ENCODE measurements around the gene SEPHS1.

Gene SEPHS1

DNA sequence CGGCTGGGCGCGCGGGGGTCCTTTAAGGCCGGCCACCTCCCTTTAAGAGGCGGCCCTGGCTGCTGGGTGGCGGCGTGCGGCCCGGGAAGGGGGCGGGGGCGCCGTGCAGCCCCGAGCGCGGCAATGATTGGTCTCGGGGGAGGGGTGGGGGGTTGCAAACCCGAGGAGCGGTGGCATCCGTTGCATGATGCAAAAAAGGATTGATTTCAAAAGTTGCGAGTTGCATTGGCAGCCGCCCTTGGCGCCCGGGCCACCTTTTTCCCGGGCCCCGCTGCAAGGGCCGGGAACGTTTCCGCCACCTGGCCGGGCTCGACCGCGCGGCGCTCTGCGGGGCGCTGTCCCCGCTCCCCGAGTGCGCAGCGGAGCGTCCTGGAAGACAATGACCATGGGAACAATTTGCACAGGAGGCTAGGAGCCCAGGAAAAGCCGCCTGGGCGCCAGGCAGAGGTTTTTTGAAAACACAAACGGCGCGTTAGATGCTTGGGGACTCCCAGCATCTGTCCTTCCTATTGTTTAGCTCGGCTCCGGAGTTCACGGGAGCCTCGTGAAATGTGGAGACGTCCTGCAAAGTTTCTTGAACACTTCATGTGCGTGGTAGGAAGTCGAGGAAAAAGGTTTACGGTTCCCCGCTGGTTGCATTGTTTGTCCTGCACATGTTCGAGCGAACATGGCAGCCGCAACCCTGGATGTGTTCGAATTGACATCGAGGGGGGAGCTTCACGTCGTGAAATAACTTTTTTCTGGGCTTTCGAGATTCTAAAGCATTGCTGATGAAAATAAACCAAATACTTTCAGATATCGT, at the start of gene SEPHS1:
Gene SEPHS1, minus strand, starts transcription at position 78 of the 802 bp plus-strand sequence. CDS start 3,343 bp downstream, outside the sequence.
- Histone ChIP-seq H3K9ac (ENCODE audit: low read length in 5 of 5) (peak within 1 kb of the TSS; percentile 63 to 87 (median 85)), H3K36me3 (ENCODE audit: control insufficient read depth in 5 of 5, insufficient read depth in 5 of 5, low read length in 5 of 5) (peaks cover 0 to 5% (median 0%) of the 10 kb centered on the region in 5 donors), H3K27ac (ENCODE audit: low read depth, low read length) (peak within 1 kb of the TSS; percentile 87), H3K27me3 (ENCODE audit: control insufficient read depth in 5 of 5, insufficient read depth in 4 of 5, low read length in 5 of 5) (peaks cover 7 to 24% (median 19%) of the 10 kb centered on the region in 5 donors), H3K4me1 (ENCODE audit: control insufficient read depth in 5 of 5, insufficient read depth in 5 of 5, low read length in 5 of 5) (peaks cover 8 to 44% (median 41%) of the 10 kb centered on the region in 5 donors), H3K9me3 (ENCODE audit: control insufficient read depth in 5 of 5, low read length in 5 of 5) (no peaks in the 10 kb centered on the region), H3K4me3 (ENCODE audit: low read depth in 1 of 5, low read length in 5 of 5) (peak within 1 kb of the TSS; percentile 72 to 89 (median 86))

DNA sequence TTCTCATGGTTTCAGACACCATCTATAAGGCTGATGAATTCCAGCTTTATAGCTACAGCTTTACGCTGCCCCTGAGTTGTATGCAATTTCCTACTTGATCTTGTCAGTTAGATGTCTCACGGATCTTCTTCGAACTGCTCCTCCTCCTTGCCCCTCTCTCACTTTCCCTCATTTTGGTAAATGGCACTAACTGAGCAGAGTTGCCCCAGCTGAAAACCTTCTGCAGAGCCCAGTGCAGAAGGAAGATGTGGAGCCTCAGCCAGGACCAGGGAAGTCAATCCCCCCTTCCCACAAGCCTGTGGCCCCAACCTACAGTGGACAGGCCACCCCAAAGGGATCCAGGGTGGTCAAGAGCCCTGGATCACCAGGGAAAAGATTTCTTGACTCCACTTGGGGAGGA, 49.0 kb upstream of the SEPHS1 start:
- peaks cover 0 to 4% (median 0%) of the 10 kb centered on the region in 5 donors for H3K9me3 ChIP-seq (ENCODE audit: control insufficient read depth in 5 of 5, low read length in 5 of 5)
- no peak overlapping the region for H3K27ac ChIP-seq (ENCODE audit: low read depth, low read length)
- H3K27me3 ChIP-seq (ENCODE audit: control insufficient read depth in 5 of 5, insufficient read depth in 4 of 5, low read length in 5 of 5) = peaks cover 0 to 4% (median 0%) of the 10 kb centered on the region in 5 donors
- H3K4me3 ChIP-seq (ENCODE audit: low read depth in 1 of 5, low read length in 5 of 5) = no peak overlapping the region
- H3K36me3 ChIP-seq (ENCODE audit: control insufficient read depth in 5 of 5, insufficient read depth in 5 of 5, low read length in 5 of 5) = no peaks in the 10 kb centered on the region
- no peak overlapping the region for H3K9ac ChIP-seq (ENCODE audit: low read length in 5 of 5)
- H3K4me1 ChIP-seq (ENCODE audit: control insufficient read depth in 5 of 5, insufficient read depth in 5 of 5, low read length in 5 of 5) = no peaks in the 10 kb centered on the region

GRCh38 chr10:13396369-13396768, 48.3 kb upstream of the SEPHS1 start:
- Histone ChIP-seq H3K9ac (ENCODE audit: low read length in 5 of 5) (no peak overlapping the region), H3K27ac (ENCODE audit: low read depth, low read length) (no peak overlapping the region), H3K9me3 (ENCODE audit: control insufficient read depth in 5 of 5, low read length in 5 of 5) (peaks cover 0 to 4% (median 0%) of the 10 kb centered on the region in 5 donors), H3K4me3 (ENCODE audit: low read depth in 1 of 5, low read length in 5 of 5) (no peak overlapping the region), H3K27me3 (ENCODE audit: control insufficient read depth in 5 of 5, insufficient read depth in 4 of 5, low read length in 5 of 5) (peaks cover 0 to 4% (median 0%) of the 10 kb centered on the region in 5 donors), H3K36me3 (ENCODE audit: control insufficient read depth in 5 of 5, insufficient read depth in 5 of 5, low read length in 5 of 5) (no peaks in the 10 kb centered on the region), H3K4me1 (ENCODE audit: control insufficient read depth in 5 of 5, insufficient read depth in 5 of 5, low read length in 5 of 5) (no peaks in the 10 kb centered on the region)

GRCh38 chr10:13395540-13395939, 47.4 kb upstream of the SEPHS1 start:
- Histone ChIP-seq H3K9ac (ENCODE audit: low read length in 5 of 5) (no peak overlapping the region), H3K36me3 (ENCODE audit: control insufficient read depth in 5 of 5, insufficient read depth in 5 of 5, low read length in 5 of 5) (no peaks in the 10 kb centered on the region), H3K27ac (ENCODE audit: low read depth, low read length) (no peak overlapping the region), H3K27me3 (ENCODE audit: control insufficient read depth in 5 of 5, insufficient read depth in 4 of 5, low read length in 5 of 5) (no peaks in the 10 kb centered on the region), H3K4me3 (ENCODE audit: low read depth in 1 of 5, low read length in 5 of 5) (no peak overlapping the region), H3K9me3 (ENCODE audit: control insufficient read depth in 5 of 5, low read length in 5 of 5) (peaks cover 0 to 4% (median 0%) of the 10 kb centered on the region in 5 donors), H3K4me1 (ENCODE audit: control insufficient read depth in 5 of 5, insufficient read depth in 5 of 5, low read length in 5 of 5) (peaks cover 0 to 6% (median 4%) of the 10 kb centered on the region in 5 donors)

DNA sequence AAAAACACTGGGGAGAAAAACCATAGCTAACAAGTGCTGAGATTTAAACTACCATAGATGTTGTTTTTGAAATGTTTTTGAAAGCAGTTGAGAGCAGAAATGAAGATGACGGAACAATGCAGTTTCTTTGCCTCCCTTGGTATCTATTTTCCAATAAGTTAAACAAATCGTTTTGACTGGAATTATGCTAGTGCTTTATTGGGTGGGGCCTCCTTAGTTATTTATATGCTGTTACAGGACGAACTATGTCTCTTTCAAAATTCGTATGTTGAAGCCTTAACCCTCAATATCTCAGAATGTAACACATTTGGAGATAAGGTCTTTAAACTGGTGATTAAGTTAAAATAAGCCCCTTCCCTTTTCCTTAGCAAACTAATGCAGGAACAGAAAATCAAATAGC, 45.5 kb upstream of the SEPHS1 start:
- Histone ChIP-seq H3K4me3 (ENCODE audit: low read depth in 1 of 5, low read length in 5 of 5) (no peak overlapping the region), H3K27me3 (ENCODE audit: control insufficient read depth in 5 of 5, insufficient read depth in 4 of 5, low read length in 5 of 5) (no peaks in the 10 kb centered on the region), H3K9me3 (ENCODE audit: control insufficient read depth in 5 of 5, low read length in 5 of 5) (no peaks in the 10 kb centered on the region), H3K4me1 (ENCODE audit: control insufficient read depth in 5 of 5, insufficient read depth in 5 of 5, low read length in 5 of 5) (peaks cover 0 to 7% (median 6%) of the 10 kb centered on the region in 5 donors), H3K36me3 (ENCODE audit: control insufficient read depth in 5 of 5, insufficient read depth in 5 of 5, low read length in 5 of 5) (no peaks in the 10 kb centered on the region), H3K27ac (ENCODE audit: low read depth, low read length) (no peak overlapping the region), H3K9ac (ENCODE audit: low read length in 5 of 5) (no peak overlapping the region)

GRCh38 chr10:13392701-13393100, 44.6 kb upstream of the SEPHS1 start:
- Histone ChIP-seq H3K27me3 (ENCODE audit: control insufficient read depth in 5 of 5, insufficient read depth in 4 of 5, low read length in 5 of 5) (no peaks in the 10 kb centered on the region), H3K9me3 (ENCODE audit: control insufficient read depth in 5 of 5, low read length in 5 of 5) (no peaks in the 10 kb centered on the region), H3K36me3 (ENCODE audit: control insufficient read depth in 5 of 5, insufficient read depth in 5 of 5, low read length in 5 of 5) (no peaks in the 10 kb centered on the region), H3K27ac (ENCODE audit: low read depth, low read length) (no peak overlapping the region), H3K4me1 (ENCODE audit: control insufficient read depth in 5 of 5, insufficient read depth in 5 of 5, low read length in 5 of 5) (peaks cover 0 to 7% (median 6%) of the 10 kb centered on the region in 5 donors), H3K9ac (ENCODE audit: low read length in 5 of 5) (no peak overlapping the region), H3K4me3 (ENCODE audit: low read depth in 1 of 5, low read length in 5 of 5) (no peak overlapping the region)

GRCh38 chr10:13390604-13391522, 42.8 kb upstream of the SEPHS1 start:
- Histone ChIP-seq H3K4me3 (ENCODE audit: low read depth in 1 of 5, low read length in 5 of 5) (peak overlapping the region; percentile 30 to 54 (median 42)), H3K4me1 (ENCODE audit: control insufficient read depth in 5 of 5, insufficient read depth in 5 of 5, low read length in 5 of 5) (peaks cover 0 to 7% (median 6%) of the 10 kb centered on the region in 5 donors), H3K9me3 (ENCODE audit: control insufficient read depth in 5 of 5, low read length in 5 of 5) (no peaks in the 10 kb centered on the region), H3K27ac (ENCODE audit: low read depth, low read length) (peak overlapping the region; percentile 47), H3K27me3 (ENCODE audit: control insufficient read depth in 5 of 5, insufficient read depth in 4 of 5, low read length in 5 of 5) (no peaks in the 10 kb centered on the region), H3K36me3 (ENCODE audit: control insufficient read depth in 5 of 5, insufficient read depth in 5 of 5, low read length in 5 of 5) (no peaks in the 10 kb centered on the region), H3K9ac (ENCODE audit: low read length in 5 of 5) (peak overlapping the region in 1 of 5 donors; percentile 50)

DNA sequence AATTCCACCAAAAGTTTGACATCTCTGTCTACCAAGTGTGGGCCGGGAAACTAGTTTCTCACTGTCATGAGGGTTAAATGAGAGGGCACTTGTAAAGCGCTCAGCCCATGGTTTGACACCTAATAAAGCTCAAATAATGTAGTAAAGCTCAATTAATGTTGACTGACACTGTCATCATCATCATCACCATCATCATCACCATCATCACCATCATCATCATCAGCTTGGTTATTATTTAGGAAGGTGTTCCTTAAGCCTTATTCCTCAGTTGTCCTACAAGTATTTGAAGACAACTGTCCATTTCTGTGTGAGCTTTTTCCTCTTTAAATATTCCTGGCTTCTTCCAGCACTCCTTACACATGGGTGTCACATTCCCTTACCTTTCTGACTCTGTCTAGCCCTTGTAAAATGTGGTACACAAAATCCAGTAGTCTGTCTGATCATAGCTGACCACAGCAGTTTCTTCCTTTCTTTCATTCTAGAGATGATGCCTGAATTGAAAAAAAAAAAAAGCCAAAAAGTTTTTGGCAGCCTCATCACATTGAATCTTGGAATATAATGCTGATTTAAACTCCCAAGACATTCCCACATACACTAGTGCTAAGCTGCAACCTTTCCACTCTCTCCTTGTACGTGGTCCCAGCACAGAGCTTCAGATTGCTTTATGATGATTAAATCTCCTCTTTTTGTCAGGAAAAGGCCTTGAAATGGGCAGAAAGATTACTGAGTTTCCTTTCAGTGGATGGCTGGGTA, 40.6 kb upstream of the SEPHS1 start:
- Histone ChIP-seq H3K9ac (ENCODE audit: low read length in 5 of 5) (no peak overlapping the region), H3K4me1 (ENCODE audit: control insufficient read depth in 5 of 5, insufficient read depth in 5 of 5, low read length in 5 of 5) (peaks cover 0 to 7% (median 6%) of the 10 kb centered on the region in 5 donors), H3K27me3 (ENCODE audit: control insufficient read depth in 5 of 5, insufficient read depth in 4 of 5, low read length in 5 of 5) (peaks cover 0 to 5% (median 4%) of the 10 kb centered on the region in 5 donors), H3K36me3 (ENCODE audit: control insufficient read depth in 5 of 5, insufficient read depth in 5 of 5, low read length in 5 of 5) (no peaks in the 10 kb centered on the region), H3K27ac (ENCODE audit: low read depth, low read length) (no peak overlapping the region), H3K9me3 (ENCODE audit: control insufficient read depth in 5 of 5, low read length in 5 of 5) (no peaks in the 10 kb centered on the region), H3K4me3 (ENCODE audit: low read depth in 1 of 5, low read length in 5 of 5) (no peak overlapping the region)

DNA sequence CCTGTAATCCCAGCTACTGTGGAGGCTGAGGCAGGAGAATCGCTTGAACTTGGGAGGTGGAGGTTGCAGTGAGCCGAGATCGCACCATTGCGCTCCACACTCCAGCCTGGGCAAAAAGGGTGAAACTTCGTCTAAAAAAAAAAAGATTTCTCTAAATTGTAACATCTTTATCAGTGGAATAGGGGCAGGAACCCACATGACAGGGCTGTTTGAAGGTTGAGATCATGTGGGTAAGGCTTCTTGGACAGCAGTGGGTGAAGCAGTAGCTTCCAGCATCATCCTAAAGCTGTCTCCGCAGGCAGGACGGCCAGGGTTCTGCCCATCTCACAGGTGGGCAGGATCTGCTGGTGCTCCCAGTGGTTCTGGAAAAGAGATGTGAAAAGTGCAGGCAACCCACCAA, 37.9 kb upstream of the SEPHS1 start:
- peaks cover 0 to 18% (median 15%) of the 10 kb centered on the region in 5 donors for H3K4me1 ChIP-seq (ENCODE audit: control insufficient read depth in 5 of 5, insufficient read depth in 5 of 5, low read length in 5 of 5)
- no peaks in the 10 kb centered on the region for H3K9me3 ChIP-seq (ENCODE audit: control insufficient read depth in 5 of 5, low read length in 5 of 5)
- H3K4me3 ChIP-seq (ENCODE audit: low read depth in 1 of 5, low read length in 5 of 5) = no peak overlapping the region
- no peak overlapping the region for H3K27ac ChIP-seq (ENCODE audit: low read depth, low read length)
- H3K36me3 ChIP-seq (ENCODE audit: control insufficient read depth in 5 of 5, insufficient read depth in 5 of 5, low read length in 5 of 5) = no peaks in the 10 kb centered on the region
- H3K27me3 ChIP-seq (ENCODE audit: control insufficient read depth in 5 of 5, insufficient read depth in 4 of 5, low read length in 5 of 5) = peaks cover 5 to 20% (median 9%) of the 10 kb centered on the region in 5 donors
- no peak overlapping the region for H3K9ac ChIP-seq (ENCODE audit: low read length in 5 of 5)

Data from subcutaneous abdominal adipose tissue (tissue), 5 donors.